Hepatocyte (in vitro differentiated cells): ENCODE measurements around the gene DSCAML1.

ENCODE experiments used
- EZH2 ChIP-seq: fragments of 200-600 bp; sonication (generic); IDR thresholded peaks from 2 replicates; pipeline ENCODE4 v1.6.1; 2016; ENCODE audit warnings: antibody characterized with exemption, mild to moderate bottlenecking, borderline replicate concordance
- EZH2phosphoT487 ChIP-seq: fragments of 200-600 bp; sonication (generic); IDR thresholded peaks from one replicate; pipeline ENCODE4 v1.6.1; 2018; ENCODE audit warnings: antibody characterized with exemption, mild to moderate bottlenecking, low read depth, moderate library complexity; ENCODE audit not compliant: unreplicated experiment, severe bottlenecking
- TF ChIP-seq, protein P1 (sequence below): fragments of 200-600 bp; sonication (generic); IDR thresholded peaks from 2 replicates; pipeline ENCODE4 v1.5.1; 2016; ENCODE audit warnings: antibody characterized with exemption, mild to moderate bottlenecking; ENCODE audit not compliant: poor library complexity

DNA sequence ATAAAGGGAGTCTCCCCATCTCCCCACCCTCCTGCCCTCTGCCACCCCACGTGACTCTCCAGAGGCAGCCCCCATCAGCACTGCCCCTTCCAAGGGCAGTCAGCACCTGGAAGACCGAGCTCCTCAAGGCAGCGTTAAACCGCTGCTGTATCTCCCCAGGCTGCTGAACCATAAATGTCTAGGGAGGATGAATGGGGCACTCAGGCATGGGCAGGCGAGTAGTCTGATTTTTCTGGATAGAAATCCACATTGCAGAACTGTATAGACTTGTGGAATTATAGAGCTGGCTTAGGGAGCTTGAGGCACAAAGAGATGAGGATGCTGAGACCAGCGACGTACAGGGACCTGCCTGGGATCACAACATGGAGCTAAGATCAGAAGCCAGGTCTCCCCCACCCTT lies 269.7 kb downstream of the DSCAML1 start:
- TF ChIP-seq, protein P1, sequence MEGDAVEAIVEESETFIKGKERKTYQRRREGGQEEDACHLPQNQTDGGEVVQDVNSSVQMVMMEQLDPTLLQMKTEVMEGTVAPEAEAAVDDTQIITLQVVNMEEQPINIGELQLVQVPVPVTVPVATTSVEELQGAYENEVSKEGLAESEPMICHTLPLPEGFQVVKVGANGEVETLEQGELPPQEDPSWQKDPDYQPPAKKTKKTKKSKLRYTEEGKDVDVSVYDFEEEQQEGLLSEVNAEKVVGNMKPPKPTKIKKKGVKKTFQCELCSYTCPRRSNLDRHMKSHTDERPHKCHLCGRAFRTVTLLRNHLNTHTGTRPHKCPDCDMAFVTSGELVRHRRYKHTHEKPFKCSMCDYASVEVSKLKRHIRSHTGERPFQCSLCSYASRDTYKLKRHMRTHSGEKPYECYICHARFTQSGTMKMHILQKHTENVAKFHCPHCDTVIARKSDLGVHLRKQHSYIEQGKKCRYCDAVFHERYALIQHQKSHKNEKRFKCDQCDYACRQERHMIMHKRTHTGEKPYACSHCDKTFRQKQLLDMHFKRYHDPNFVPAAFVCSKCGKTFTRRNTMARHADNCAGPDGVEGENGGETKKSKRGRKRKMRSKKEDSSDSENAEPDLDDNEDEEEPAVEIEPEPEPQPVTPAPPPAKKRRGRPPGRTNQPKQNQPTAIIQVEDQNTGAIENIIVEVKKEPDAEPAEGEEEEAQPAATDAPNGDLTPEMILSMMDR, result no peak
- TF ChIP-seq EZH2phosphoT487, result no peak
- TF ChIP-seq EZH2, result no peak
